IMR-90 (cell line): Measurements from ENCODE around the gene BMP8B. TPM values are rescaled to one million over a fixed set of nuclear protein-coding genes. Genes with fewer than 3 reads are reported as not detected.

Experiments
- ATAC-seq: fragments of 200-7000 bp; cut with Tn5 transposase; 2 replicates; pipeline ENCODE4 v1.9.1; 2020; ENCODE audit warnings: low read depth, mild to moderate bottlenecking, moderate library complexity
- BruUV-seq: library from RNA; stranded (reverse); fragments of 400-500 nt; replicated peaks from 2 replicates; lab custom pipeline; 2021; lab: Mats Ljungman, UMichigan
- CTCF ChIA-PET: fragments of 300-600 bp; formaldehyde crosslinking; extraction: SDS; loops from one replicate; lab custom pipeline; 2021; ENCODE audit warnings: antibody characterized with exemption; lab: Yijun Ruan, JAX
- POLR2A ChIA-PET: fragments of 300-600 bp; sonication (Branson Sonifier 250); formaldehyde crosslinking; loops from one replicate; lab custom pipeline; 2022; ENCODE audit warnings: antibody characterized with exemption; ENCODE audit not compliant: unreplicated experiment; lab: Charles Lee
- DNase-seq: peaks from one replicate; pipeline ENCODE4 v3.0.0; 2013
- H2AFZ ChIP-seq: replicated peaks from 2 replicates; pipeline ENCODE3; 2013; ENCODE audit warnings: low read length, mild to moderate bottlenecking; ENCODE audit not compliant: poor library complexity
- H2AK5ac ChIP-seq: 2 replicates; pipeline ENCODE4 v1.6.1; 2013; ENCODE audit warnings: low read depth, low read length, inconsistent platforms
- H2AK9ac ChIP-seq: replicated peaks from 2 replicates; pipeline ENCODE3; 2013; ENCODE audit warnings: mild to moderate bottlenecking, low read depth, low read length, moderate library complexity; ENCODE audit not compliant: poor library complexity
- H2BK120ac ChIP-seq: 2 replicates; pipeline ENCODE4 v1.6.1; 2013; ENCODE audit warnings: low read depth, low read length, inconsistent platforms
- H2BK15ac ChIP-seq: 3 replicates; pipeline ENCODE4 v1.6.1; 2013; ENCODE audit warnings: low read depth, low read length, inconsistent platforms
- H2BK20ac ChIP-seq: 2 replicates; pipeline ENCODE4 v1.6.1; 2013; ENCODE audit warnings: low read depth, mild to moderate bottlenecking, inconsistent platforms, low read length, moderate library complexity
- H2BK5ac ChIP-seq: 2 replicates; pipeline ENCODE4 v1.6.1; 2013; ENCODE audit warnings: mild to moderate bottlenecking, low read depth, low read length, inconsistent platforms; ENCODE audit not compliant: poor library complexity, severe bottlenecking
- H3K14ac ChIP-seq: replicated peaks from 2 replicates; pipeline ENCODE4 v1.6.1; 2013; ENCODE audit warnings: low read depth, low read length, inconsistent platforms
- H3K18ac ChIP-seq: 2 replicates; pipeline ENCODE4 v1.6.1; 2013; ENCODE audit warnings: low read depth, low read length, control low read depth
- H3K23ac ChIP-seq: 2 replicates; pipeline ENCODE4 v1.6.1; 2013; ENCODE audit warnings: low read depth, low read length, inconsistent platforms
- H3K27ac ChIP-seq: 2 replicates; pipeline ENCODE4 v1.5.1; 2013; ENCODE audit warnings: mild to moderate bottlenecking, control low read depth, low read length; ENCODE audit not compliant: insufficient read depth
- H3K27me3 ChIP-seq: 2 replicates; pipeline ENCODE4 v1.6.1; 2013; ENCODE audit warnings: low read length; ENCODE audit not compliant: control insufficient read depth, insufficient read depth
- H3K36me3 ChIP-seq: 2 replicates; pipeline ENCODE4 v1.6.1; 2013; ENCODE audit warnings: low read length, mixed read lengths; ENCODE audit not compliant: control insufficient read depth, insufficient read depth
- H3K4ac ChIP-seq: 2 replicates; pipeline ENCODE4 v1.6.1; 2013; ENCODE audit warnings: low read depth, low read length, inconsistent platforms
- H3K4me1 ChIP-seq: 2 replicates; pipeline ENCODE4 v1.6.1; 2013; ENCODE audit warnings: low read length, mixed read lengths; ENCODE audit not compliant: control insufficient read depth, insufficient read depth
- H3K4me2 ChIP-seq: 2 replicates; pipeline ENCODE4 v1.6.1; 2013; ENCODE audit warnings: low read depth, mild to moderate bottlenecking, control low read depth, low read length, moderate library complexity
- H3K4me3 ChIP-seq: 2 replicates; pipeline ENCODE4 v1.5.1; 2013; ENCODE audit warnings: low read depth, mild to moderate bottlenecking, control low read depth, low read length, moderate library complexity; ENCODE audit not compliant: insufficient read depth
- H3K56ac ChIP-seq: 2 replicates; pipeline ENCODE4 v1.6.1; 2013; ENCODE audit warnings: low read length, inconsistent platforms; ENCODE audit not compliant: insufficient read depth; ENCODE audit errors: extremely low read depth
- H3K79me1 ChIP-seq, 2 experiments: 2 replicates each; pipeline ENCODE4 v1.6.1; 2013; ENCODE audit warnings: low read length in 2 of 2, inconsistent platforms in 1 of 2, low read depth in 1 of 2
- H3K9ac ChIP-seq: 2 replicates; pipeline ENCODE4 v1.6.1; 2013; ENCODE audit warnings: low read depth, low read length, control low read depth
- H3K9me1 ChIP-seq: 2 replicates; pipeline ENCODE4 v1.6.1; 2013; ENCODE audit warnings: low read length, inconsistent platforms; ENCODE audit not compliant: insufficient read depth
- H3K9me3 ChIP-seq: 2 replicates; pipeline ENCODE4 v1.6.1; 2013; ENCODE audit warnings: low read length; ENCODE audit not compliant: control insufficient read depth, insufficient read depth
- H4K20me1 ChIP-seq: 2 replicates; pipeline ENCODE4 v1.6.1; 2013; ENCODE audit warnings: low read length, inconsistent platforms; ENCODE audit not compliant: insufficient read depth
- H4K5ac ChIP-seq: 2 replicates; pipeline ENCODE4 v1.6.1; 2013; ENCODE audit warnings: mild to moderate bottlenecking, low read depth, low read length, control low read depth
- H4K8ac ChIP-seq, 2 experiments: 2 replicates each; pipeline ENCODE4 v1.6.1; 2013; ENCODE audit warnings: low read depth in 2 of 2, low read length in 2 of 2, control low read depth in 1 of 2, inconsistent platforms in 1 of 2
- H4K91ac ChIP-seq: 2 replicates; pipeline ENCODE4 v1.6.1; 2013; ENCODE audit warnings: low read depth, low read length, inconsistent platforms; ENCODE audit not compliant: insufficient read depth
- MAFK ChIP-seq: IDR thresholded peaks from 2 replicates; pipeline ENCODE4 v1.6.1; 2012; ENCODE audit warnings: low read depth, low read length, improper control_type of control experiment
- WGBS, 2 experiments: methylation state at CpG; one replicate each; pipeline versions ENCODE4 v1.1.5 to v1.1.7; 2013; ENCODE audit warnings: missing lambda C conversion rate in 2 of 2; ENCODE audit not compliant: insufficient read length in 1 of 2; ENCODE audit errors: extremely low coverage in 2 of 2; 5-methylcytosine and 5-hydroxymethylcytosine counted together
- dilution Hi-C: fragments of 300-500 bp; cut with HindIII; formaldehyde crosslinking; loops from one replicate; pipeline ENCODE4 v1.14.3; 2018; ENCODE audit warnings: low sequenced_read_pairs; ENCODE audit not compliant: unreplicated experiment
- in situ Hi-C: fragments of 300-500 bp; cut with MboI; formaldehyde crosslinking; loops from 3 replicates; pipeline ENCODE4 v1.14.3; 2019; ENCODE audit warnings: low sequenced_read_pairs, inconsistent platforms, mixed read lengths
- intact Hi-C: fragments of 100-400 bp; cut with micrococcal nuclease; formaldehyde crosslinking; loops from 2 replicates; pipeline ENCODE4 v1.10.0; 2022
- polyA plus RNA-seq, 3 experiments: library from polyadenylated mRNA; depleted of rRNA; stranded (reverse); fragments of >200 nt; gene quantifications; 2 replicates each; pipeline ENCODE4 v1.2.3, GENCODE V29; 2012; ENCODE audit warnings: low replicate concordance in 1 of 3
- total RNA-seq: library from RNA; depleted of rRNA; stranded (reverse); fragments of >200 nt; gene quantifications from 2 replicates; pipeline ENCODE4 v1.2.3, GENCODE V29; 2012

BMP8B gene
- total and polyA plus RNA-seq, 2 of the 4 experiments (the other 2 are of a cell fraction), result not detected

DNA sequence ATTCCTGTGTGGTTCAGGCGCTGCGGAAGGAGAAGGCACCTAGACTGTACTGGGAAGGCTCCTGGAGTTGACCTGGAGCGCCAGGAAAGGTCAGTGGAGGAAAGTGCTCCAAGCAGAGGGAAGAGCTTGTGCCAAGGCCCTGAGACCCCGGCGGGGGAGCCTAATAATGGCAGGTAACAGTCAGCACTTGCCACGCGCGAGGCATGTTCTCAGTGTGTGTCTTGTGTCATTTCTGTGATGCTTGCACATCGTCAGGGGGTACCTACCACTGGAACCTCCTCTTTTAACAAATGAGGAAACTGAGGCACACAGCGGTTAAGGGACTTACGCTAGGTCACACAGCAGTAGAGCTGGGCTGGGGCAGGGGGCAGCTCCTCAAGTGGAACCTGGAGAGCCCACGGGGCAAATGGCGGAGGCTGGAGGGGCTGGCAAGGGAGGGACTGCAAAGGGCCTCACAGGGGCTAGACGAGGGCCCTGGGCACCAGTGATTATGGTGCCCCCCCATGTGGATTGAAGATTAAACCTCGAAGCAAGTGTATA lies 976 bp upstream of the BMP8B start:
- no peak for TF ChIP-seq MAFK
- H4K20me1 ChIP-seq, result no peaks in the 10 kb centered on the region
- H3K27ac ChIP-seq, result no peak overlapping the region
- H4K5ac ChIP-seq, result no peak overlapping the region
- ATAC-seq, result no peak
- intact Hi-C loops (no loop called here), dilution Hi-C loops (no loop called here), in situ Hi-C loops (loop anchor here (5.0 kb wide), 1 partner anchor 297 kb away; the partner anchor contains the start of gene BMP8A)
- H3K9ac ChIP-seq, result no peak overlapping the region
- H2AFZ ChIP-seq, result no peak overlapping the region
- no peak overlapping the region for H2BK120ac ChIP-seq
- no peak overlapping the region for H2BK20ac ChIP-seq
- no peak overlapping the region for H3K18ac ChIP-seq
- H3K14ac ChIP-seq, result no peak overlapping the region
- H4K8ac ChIP-seq, result no peak overlapping the region
- H3K27me3 ChIP-seq, result peaks cover 56% of the 10 kb centered on the region
- H4K91ac ChIP-seq, result no peak overlapping the region
- no peak for DNase-seq
- no peak overlapping the region for H2BK5ac ChIP-seq
- peaks cover 1% of the 10 kb centered on the region; the same call in 1 of the 2 replicates for H3K4me1 ChIP-seq
- 41% methylated on average over 7 of the region's 15 CpGs; no CpG with 5 or more reads in 1 of the 2 experiments for WGBS, 2 experiments
- H3K79me1 ChIP-seq, result no peaks in the 10 kb centered on the region
- no peak overlapping the region for H3K4me3 ChIP-seq
- CTCF ChIA-PET, result interaction anchor here (1.5 kb wide), 1 partner anchor 10 kb away, joined by 3 read pairs; no protein-coding TSS in a partner anchor
- no peak overlapping the region for H2AK5ac ChIP-seq
- BruUV-seq, result no TSS peak
- POLR2A ChIA-PET, result no interaction called here
- no peak overlapping the region for H2AK9ac ChIP-seq
- no peaks in the 10 kb centered on the region for H3K9me1 ChIP-seq
- H3K9me3 ChIP-seq, result no peaks in the 10 kb centered on the region
- H3K56ac ChIP-seq, result no peak overlapping the region
- H2BK15ac ChIP-seq, result no peak overlapping the region
- no peak overlapping the region for H3K23ac ChIP-seq
- H3K4me2 ChIP-seq, result no peak overlapping the region
- no peaks in the 10 kb centered on the region for H3K36me3 ChIP-seq
- no peak overlapping the region for H3K4ac ChIP-seq
